Islet of Langerhans (tissue), 1 donor: ENCODE results near the gene CTXND2.
"Not testable (repeated sequence)": the region's sequence is repeated elsewhere in the genome, so short reads cannot be mapped to it uniquely, and the experiment has no call there.

Experiments
- FAIRE-seq: peaks from one replicate; lab custom pipeline; 2011; peaks lifted over from hg19 to GRCh38; lab: Jason Lieb, UNC

CTXND2 gene

GRCh38 chr1:150887018-150887417 lies at the start of gene CTXND2:
Gene CTXND2, plus strand, starts transcription at chr1:150887136. Its CDS starts 25,179 bp downstream, at chr1:150912315.
- no peak for FAIRE-seq

DNA sequence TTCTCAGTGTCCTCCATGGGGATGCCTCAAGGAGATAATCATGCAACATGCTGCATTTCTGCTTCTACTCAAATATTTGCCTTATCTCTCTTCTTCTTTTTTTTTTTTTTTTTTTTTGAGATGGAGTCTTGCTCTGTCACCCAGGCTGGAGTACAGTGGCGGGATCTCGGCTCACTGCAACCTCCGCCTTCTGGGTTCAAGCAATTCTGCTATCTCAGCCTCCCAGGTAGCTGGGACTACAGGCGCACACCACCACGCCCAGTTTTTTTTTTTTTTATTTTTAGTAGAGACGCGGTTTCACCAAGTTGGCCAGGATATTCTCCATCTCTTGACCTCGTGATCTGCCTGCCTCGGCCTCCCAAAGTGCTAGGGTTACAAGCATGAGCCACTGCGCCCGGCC lies 46.1 kb upstream of the CTXND2 start:
- not testable (repeated sequence) for FAIRE-seq

- FAIRE-seq, result no peak
Measured at GRCh38 chr1:150841626-150842025, 45.3 kb upstream of the CTXND2 start.

GRCh38 chr1:150842343-150842742 lies 44.6 kb upstream of the CTXND2 start:
- FAIRE-seq, result no peak

GRCh38 chr1:150842964-150843363 lies 44.0 kb upstream of the CTXND2 start:
- no peak for FAIRE-seq

GRCh38 chr1:150843474-150843873 lies 43.5 kb upstream of the CTXND2 start:
- FAIRE-seq, result no peak

- no peak for FAIRE-seq
Measured at GRCh38 chr1:150846473-150847146, 40.3 kb upstream of the CTXND2 start.

DNA sequence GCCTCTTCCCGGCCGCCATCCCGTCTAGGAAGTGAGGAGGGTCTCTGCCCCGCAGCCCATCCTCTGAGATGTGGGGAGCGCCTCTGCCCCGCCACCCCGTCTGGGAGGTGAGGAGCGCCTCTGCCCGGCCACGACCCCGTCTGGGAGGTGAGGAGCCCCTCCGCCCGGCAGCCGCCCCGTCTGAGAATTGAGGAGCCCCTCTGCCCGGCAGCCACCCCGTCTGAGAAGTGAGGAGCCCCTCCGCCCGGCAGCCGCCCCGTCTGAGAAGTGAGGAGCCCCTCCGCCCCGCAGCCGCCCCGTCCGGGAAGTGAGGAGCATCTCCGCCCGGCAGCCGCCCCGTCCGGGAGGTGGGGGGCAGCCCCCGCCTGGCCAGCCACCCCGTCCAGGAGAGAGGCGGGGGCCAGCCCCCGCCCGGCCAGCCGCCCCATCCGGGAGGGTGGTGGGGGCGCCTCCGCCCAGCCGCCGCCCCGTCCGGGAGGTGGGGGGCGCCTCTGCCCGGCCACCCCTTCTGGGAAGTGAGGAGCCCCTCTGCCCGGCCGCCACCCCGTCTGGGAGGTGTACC lies 36.1 kb upstream of the CTXND2 start:
- FAIRE-seq, result not testable (repeated sequence)

DNA sequence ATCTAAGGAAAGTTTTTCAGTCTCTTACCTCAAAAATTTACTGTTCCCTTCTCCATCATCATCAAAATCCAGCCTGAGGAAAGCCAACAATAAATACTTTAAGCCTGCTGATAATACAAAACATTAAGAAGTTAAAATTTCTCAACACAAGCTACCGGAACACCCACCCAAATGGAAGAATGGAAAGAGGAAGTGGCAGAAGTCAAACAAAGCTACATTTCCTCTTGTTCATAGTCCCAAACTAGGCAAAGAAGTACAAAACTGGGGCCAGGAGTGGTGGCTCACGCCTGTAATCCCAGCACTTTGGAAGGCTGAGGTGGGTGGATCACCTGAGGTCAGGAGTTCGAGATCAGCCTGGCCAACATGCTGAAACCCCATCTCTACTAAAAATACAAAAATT lies 34.2 kb upstream of the CTXND2 start:
- not testable (repeated sequence) for FAIRE-seq

DNA sequence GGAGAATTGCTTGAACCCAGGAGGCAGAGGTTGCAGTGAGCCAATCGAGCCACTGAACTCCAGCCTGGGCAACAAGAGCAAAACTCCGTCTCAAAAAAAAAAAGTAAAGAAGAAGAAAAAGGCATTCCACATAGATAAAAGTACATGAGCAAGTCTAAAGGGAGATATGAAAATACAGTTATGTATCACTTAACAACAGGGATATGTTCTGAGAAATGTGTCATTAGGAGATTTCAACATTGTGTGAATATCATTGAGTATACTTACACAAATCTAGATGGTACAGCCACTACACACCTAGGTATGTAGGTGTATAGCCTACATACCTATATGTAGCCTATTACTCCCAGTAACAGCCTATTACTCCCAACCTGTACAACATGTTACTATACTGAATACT lies 23.2 kb upstream of the CTXND2 start:
- no peak for FAIRE-seq

DNA sequence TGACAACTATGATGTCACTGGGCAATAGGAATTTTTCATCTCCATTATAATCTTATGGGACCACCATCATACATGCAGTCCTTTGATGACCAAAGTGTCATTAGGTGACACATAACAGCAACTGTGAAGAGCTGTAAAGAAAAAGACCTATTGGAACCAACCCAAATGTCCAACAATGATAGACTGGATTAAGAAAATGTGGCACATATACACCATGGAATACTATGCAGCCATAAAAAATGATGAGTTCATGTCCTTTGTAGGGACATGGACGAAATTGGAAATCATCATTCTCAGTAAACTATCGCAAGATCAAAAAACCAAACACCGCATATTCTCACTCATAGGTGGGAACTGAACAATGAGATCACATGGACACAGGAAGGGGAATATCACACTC lies 22.7 kb upstream of the CTXND2 start:
- FAIRE-seq, result not testable (repeated sequence)

DNA sequence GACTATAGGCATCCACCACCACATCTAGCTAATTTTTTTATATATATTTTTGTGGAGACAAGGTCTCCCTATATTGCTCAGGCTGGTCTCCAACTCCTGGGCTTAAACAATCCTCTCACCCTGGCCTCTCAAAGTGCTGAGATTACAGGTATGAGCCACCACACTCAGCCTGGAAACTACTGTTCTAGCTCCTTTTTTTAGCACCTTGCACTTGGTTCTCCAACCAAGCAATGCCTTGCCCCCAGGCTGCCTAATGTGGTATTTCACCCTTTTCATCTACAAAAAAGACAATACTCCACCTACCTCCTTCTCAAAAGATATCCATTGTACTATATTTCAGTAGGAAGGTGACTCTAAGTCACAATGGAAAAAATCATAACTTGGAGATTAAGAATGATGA lies 17.3 kb upstream of the CTXND2 start:
- FAIRE-seq, result no peak

GRCh38 chr1:150872572-150872971 lies 14.4 kb upstream of the CTXND2 start:
- FAIRE-seq, result no peak

- FAIRE-seq, result no peak
Measured at GRCh38 chr1:150873521-150873920, 13.4 kb upstream of the CTXND2 start.

- FAIRE-seq, result no peak
Measured at GRCh38 chr1:150874455-150875196, 12.3 kb upstream of the CTXND2 start.

DNA sequence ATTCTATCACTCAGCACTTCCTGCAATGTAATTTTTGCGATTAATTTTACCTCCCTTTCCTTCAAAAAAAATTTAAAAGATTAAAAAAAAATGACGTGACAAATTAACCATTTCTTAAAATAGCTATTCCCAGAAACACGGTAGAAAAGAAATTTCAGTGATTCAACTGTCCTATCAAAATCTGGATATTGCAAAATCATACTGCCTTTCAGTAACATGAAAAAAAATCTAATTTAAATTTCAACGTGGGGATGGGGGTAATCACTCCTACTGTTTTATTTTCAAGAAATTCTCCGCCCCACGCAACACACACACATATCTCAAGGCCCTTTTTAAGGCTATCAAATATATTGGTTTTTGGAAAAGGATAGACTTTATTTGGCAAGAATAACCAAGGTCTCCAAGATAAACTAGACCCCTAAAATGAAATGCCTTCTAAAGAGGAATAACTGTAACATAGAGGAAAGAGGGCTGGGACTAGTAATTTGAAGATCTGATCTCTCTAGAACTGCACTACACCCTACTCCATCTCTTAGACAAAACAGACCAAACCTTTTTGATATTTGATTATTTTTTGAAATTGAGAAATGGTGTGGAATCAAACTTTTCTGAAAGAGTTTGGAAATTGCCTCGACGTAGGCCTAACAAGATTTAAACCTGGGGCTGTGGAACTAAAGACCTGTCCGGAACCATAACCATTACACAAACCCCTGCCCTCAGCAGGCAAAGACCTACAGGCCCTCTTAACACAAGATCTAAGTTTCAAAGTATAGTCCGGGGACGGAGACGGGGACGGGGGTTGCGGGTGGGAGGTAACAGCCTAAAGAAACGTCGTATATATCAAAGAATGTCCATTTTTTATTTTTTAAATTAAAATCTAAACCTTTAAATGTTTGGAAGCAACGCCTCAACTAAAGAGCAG lies 11.5 kb upstream of the CTXND2 start:
- no peak for FAIRE-seq

DNA sequence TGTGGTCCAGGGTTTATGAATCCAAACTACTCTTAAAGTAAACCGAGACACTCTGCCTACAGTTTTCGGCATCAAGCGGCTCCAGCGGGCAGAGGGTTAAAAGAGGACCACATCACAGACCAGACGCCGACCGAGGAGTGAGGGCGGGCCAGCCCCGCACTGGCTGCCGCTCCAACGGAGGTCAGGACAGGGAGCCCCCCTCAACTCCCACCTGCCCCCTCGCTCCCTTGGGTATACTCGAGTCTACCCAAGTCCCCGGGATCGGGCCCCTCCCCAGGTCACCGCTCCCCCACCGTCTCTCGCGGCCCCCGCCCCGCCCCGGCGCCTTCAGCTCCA lies 10.8 kb upstream of the CTXND2 start:
- FAIRE-seq, result no peak

- not testable (repeated sequence) for FAIRE-seq
Measured at GRCh38 chr1:150878931-150879330, 8.0 kb upstream of the CTXND2 start.

- no peak for FAIRE-seq
Measured at GRCh38 chr1:150881331-150882070, 5.4 kb upstream of the CTXND2 start.

DNA sequence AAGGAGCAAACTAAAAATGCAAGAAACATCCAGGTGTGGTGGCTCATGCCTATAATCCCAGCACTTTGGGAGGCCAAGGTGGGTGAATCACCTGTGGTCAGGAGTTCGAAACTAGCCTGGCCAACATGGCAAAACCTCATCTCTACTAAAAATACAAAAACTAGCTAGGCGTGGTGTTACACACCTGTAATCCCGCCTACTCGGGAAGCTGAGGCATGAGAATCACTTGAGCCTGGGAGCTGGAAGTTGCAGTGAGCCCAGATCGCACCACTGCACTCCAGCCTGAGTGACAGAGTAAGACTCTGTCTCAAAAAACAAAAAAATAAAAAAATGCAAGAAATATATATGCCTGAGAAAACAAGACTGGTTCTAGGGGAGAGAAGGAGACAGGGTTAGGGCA lies 3.8 kb upstream of the CTXND2 start:
- FAIRE-seq, result not testable (repeated sequence)

- FAIRE-seq, result no peak
Measured at GRCh38 chr1:150888727-150889126, 1.8 kb downstream of the CTXND2 start.

- no peak for FAIRE-seq
Measured at GRCh38 chr1:150890033-150890416, 3.1 kb downstream of the CTXND2 start.
